HCEC 1CT (cell line): ENCODE results near the gene ATP10B.
"Not testable (repeated sequence)": the region's sequence is repeated elsewhere in the genome, so short reads cannot be mapped to it uniquely, and the experiment has no call there.

ENCODE experiments used
- DNase-seq: peaks from one replicate; pipeline ENCODE4 v3.0.0-alpha.2; 2017

The ATP10B gene

GRCh38 chr5:160852049-160852448, at the start of gene ATP10B:
ATP10B (minus strand) TSS chr5:160852211; CDS start chr5:160688074, 164,137 bp downstream.
- DNase-seq: no peak

GRCh38 chr5:160901656-160902055, 49.6 kb upstream of the ATP10B start:
- no peak for DNase-seq

GRCh38 chr5:160899735-160900134, 47.7 kb upstream of the ATP10B start:
- no peak for DNase-seq

- not testable (repeated sequence) for DNase-seq
Measured at GRCh38 chr5:160893180-160893964, 41.4 kb upstream of the ATP10B start.

GRCh38 chr5:160887780-160888179, 35.8 kb upstream of the ATP10B start:
- DNase-seq: no peak

GRCh38 chr5:160873560-160874200, 21.7 kb upstream of the ATP10B start:
- DNase-seq: not testable (repeated sequence)

- no peak for DNase-seq
Measured at GRCh38 chr5:160869989-160870521, 18.0 kb upstream of the ATP10B start.

GRCh38 chr5:160867976-160868375, 16.0 kb upstream of the ATP10B start:
- DNase-seq: no peak

- DNase-seq: no peak
Measured at GRCh38 chr5:160851451-160851850, 560 bp downstream of the ATP10B start.

GRCh38 chr5:160850421-160850820, 1.6 kb downstream of the ATP10B start:
- no peak for DNase-seq

GRCh38 chr5:160847526-160848085, 4.4 kb downstream of the ATP10B start:
- no peak for DNase-seq

- no peak for DNase-seq
Measured at GRCh38 chr5:160846642-160847041, 5.4 kb downstream of the ATP10B start.

GRCh38 chr5:160844177-160844576, 7.8 kb downstream of the ATP10B start:
- no peak for DNase-seq

GRCh38 chr5:160843240-160843639, 8.8 kb downstream of the ATP10B start:
- DNase-seq: no peak

- no peak for DNase-seq
Measured at GRCh38 chr5:160837749-160838593, 14.0 kb downstream of the ATP10B start.

GRCh38 chr5:160837211-160837610, 14.8 kb downstream of the ATP10B start:
- DNase-seq: no peak

- DNase-seq: no peak
Measured at GRCh38 chr5:160835818-160836528, 16.0 kb downstream of the ATP10B start.

GRCh38 chr5:160835376-160835775, 16.6 kb downstream of the ATP10B start:
- DNase-seq: no peak

GRCh38 chr5:160833806-160834205, 18.2 kb downstream of the ATP10B start:
- no peak for DNase-seq

- DNase-seq: no peak
Measured at GRCh38 chr5:160831801-160832200, 20.2 kb downstream of the ATP10B start.

- no peak for DNase-seq
Measured at GRCh38 chr5:160824301-160825001, 27.6 kb downstream of the ATP10B start.
